HG03159 (cell line): Measurements from ENCODE around the gene EIF2S2.

ENCODE experiments used
- ATAC-seq: cut with Tn5 transposase; IDR thresholded peaks from one replicate; pipeline ENCODE4 v1.9.1; 2021; ENCODE audit warnings: mild to moderate bottlenecking, moderate library complexity; ENCODE audit not compliant: unreplicated experiment

EIF2S2 gene

DNA sequence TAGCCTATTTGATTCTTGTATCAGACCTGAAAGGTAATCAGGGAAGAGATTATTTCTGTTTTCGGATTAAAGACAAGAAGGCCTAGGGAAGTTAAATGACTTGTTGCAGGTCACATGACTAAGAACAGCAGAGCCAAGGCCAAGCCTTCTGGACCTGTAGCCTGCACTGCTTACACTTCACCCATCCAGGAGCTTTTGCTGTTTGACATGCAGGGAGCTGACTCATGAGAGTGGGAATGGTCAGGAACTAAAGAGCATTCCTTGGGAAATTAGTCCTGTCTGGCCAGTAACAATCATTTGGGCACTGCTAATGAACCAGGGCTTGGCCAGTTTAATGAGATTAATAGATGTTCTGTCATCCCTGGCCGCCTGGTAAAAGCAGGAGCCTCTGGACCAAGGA is 46.8 kb downstream of the EIF2S2 start:
- ATAC-seq, result no peak

GRCh38 chr20:34064286-34064685 is 47.8 kb downstream of the EIF2S2 start:
- ATAC-seq, result no peak

DNA sequence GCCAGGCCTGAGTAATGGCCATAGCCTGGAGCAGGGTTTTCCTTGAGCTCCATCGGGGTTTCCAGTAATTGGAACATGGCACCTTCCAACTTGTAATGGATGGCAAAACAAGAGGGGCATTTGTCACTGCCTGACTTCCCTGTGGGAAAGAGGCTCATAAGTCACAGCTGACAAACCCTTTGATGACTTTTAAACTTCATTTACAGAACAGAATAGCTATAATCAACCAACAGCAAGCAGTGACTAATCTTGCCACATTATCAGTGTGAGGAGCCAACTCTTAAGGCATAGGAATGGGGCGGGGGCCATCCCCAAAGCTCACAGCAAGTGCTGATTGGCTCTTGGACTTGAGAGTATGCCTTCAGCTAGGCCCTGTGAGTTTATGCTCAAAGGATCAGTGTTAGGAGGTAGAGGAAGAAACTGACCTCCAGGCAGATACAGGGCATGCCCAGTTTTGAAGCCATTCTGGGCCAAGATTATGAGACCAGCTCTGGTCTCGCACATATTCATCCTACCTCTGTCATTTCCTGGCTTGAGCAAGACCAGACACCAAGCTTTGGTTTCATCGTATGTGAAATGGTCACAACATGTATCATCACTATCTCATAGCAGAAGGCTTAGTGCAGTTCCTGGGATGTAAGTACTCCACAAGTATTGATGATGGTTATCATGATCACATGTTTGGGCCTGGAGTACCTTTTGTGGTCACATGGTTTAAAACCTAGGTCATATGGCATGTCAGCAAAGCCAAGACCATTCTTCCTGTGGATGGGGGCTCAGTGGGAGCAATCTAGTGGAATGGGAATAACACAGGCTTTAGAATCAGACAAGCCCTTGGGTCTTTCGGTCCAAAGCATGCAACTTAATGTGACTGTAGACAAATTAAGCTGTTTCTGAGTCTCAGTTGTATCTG is 49.2 kb downstream of the EIF2S2 start:
- no peak for ATAC-seq

DNA sequence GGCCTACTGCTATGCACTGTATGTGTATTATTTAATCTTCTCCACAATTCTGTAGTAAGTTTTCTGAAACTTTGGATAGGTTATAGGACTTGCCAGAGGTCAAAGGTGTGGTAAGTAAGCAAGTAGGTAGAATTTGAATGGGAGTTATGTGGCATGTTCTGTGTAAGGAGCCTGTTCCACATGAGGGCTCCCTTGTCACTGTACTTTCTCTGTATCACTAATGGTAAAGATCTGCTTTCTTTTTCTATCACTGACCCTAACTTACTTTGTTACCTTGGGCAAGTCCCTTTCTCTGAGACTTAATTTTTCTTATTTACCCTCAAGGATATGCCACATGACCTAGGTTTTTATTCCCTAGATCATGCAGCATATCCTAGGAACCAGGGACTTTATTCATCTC is 50.3 kb downstream of the EIF2S2 start:
- ATAC-seq, result no peak

DNA sequence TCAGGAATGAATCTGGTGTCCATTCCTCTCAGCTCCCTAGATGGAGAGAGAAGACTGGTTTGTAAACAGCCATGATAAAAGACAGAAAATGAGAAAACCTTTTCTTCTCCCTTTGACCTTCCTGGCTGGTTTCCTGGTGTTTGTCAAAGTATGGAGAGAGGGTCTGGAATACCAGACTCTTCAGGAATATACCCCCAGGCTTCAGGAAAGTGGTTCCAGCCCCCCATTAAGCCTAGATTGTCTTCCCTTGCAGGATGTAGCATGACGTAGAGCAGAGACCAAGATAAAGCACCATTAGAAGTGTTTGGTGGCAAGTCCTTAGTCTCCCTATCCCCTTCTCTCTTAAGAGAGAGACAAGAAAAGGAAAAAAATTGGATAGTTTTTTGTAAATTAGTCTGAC is 51.1 kb downstream of the EIF2S2 start:
- ATAC-seq, result no peak

GRCh38 chr20:34058831-34059230 is 53.2 kb downstream of the EIF2S2 start:
- ATAC-seq, result no peak

DNA sequence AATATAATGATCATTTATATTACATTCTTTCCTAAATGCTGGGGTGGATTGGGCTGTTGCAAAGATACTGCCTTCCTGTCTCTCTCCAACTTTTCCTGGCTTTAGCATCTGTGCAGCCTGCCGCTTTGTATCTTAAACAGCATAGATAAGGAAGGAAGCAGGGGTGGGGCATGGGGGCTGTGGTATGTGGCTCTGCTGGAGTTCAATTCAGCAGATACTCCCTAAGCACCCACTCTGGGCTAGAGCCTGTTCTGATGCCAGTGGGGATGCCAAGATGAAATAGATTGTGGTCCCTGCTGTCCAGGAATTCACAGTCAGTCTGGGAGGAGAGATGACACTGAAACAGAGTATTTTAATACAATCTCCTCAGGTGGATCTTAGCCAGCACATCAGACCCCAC is 56.8 kb downstream of the EIF2S2 start:
- no peak for ATAC-seq

DNA sequence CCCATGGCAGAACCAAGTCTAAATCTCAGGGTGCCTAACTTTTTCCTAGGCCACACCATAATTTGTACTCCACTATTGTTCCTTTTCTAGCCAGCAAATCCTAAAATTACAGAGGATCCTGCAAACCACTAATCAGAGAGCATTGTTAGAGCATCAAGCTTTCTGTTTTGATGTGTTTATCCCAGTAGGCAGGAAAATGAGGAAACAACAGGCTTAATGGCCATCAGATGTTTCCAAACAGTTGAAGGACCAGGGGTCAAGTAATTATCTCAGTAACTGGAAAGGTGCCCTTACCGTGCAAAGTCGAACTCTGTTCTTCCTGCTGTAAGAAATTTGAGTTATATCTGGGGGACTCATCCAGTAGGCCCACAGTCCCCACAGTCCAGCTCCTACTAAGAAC is 59.6 kb downstream of the EIF2S2 start:
- no peak for ATAC-seq

DNA sequence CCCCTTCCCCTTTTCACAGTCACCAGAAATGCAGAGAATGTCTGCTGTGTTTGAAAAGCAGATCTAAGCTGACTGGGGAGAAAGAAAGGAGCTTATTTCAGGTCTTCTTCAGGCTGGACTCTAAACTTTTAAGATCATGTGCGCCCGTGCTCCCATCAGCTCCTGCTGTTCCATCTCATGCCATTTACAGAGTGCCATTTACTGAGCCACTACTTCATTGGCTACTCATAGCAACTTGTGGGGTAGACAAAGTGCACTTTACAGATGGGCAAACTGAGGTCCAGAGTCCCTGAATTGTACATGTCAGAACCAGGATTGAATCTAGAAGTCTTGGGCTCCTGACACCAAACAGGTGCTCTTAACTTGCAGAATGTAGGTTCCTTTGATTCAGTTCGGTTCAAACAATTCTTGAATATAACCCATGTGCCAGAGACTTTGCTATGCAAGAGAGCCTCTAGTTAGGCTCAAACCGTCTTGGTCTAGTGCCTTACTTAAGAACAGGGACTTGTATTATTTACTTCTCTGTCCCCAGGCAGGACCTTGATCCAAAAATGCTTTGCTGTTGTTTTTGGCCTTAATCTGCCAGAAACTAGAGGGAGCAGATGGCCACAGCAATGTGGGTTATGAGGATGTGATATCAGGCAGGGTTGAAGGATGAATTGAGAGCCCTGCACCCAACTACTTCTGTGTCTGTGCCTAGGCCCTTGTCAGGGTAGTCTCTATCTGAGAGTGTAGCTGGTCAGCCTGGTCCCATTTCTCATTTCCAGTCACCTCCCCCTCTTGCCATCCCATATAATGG is 61.9 kb downstream of the EIF2S2 start:
- ATAC-seq, result no peak

DNA sequence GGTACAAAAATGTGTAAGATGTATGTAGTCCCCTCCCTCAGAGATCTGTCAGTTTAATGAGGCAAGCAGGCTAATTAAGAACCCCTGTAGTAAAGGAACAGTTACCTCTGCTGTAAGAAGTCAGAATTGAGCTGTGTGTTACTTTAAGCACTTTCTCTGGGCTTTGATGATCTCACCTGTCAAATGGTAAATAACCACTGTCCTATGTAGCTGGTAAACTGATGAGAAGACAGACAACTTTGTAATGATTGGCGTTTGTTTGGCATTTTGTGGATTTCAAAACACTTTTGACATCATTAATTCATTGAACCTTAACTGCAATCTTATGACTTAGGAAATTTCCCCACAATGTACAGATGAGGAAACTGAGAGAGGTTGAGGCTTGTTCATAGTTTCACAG is 62.7 kb downstream of the EIF2S2 start:
- ATAC-seq, result no peak

DNA sequence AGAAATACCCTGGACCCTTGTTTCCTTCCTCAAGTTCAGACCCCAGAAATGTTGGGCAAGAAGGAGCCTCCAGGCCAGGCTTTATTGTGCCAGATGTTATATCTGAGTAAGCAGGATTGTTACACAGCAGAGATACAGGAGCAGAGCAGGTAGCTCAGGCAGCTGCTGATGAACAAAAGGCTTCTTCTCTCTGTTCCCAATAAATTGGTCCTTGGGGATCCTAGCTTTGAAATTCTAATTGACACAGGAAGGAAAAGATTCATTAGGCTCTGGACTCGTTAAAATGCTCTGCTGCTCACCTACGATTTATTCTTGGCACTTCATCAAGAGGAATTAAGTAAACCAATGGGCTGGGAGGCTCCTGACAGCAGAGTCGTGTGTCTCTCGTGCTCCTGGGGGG is 64.1 kb downstream of the EIF2S2 start:
- no peak for ATAC-seq

DNA sequence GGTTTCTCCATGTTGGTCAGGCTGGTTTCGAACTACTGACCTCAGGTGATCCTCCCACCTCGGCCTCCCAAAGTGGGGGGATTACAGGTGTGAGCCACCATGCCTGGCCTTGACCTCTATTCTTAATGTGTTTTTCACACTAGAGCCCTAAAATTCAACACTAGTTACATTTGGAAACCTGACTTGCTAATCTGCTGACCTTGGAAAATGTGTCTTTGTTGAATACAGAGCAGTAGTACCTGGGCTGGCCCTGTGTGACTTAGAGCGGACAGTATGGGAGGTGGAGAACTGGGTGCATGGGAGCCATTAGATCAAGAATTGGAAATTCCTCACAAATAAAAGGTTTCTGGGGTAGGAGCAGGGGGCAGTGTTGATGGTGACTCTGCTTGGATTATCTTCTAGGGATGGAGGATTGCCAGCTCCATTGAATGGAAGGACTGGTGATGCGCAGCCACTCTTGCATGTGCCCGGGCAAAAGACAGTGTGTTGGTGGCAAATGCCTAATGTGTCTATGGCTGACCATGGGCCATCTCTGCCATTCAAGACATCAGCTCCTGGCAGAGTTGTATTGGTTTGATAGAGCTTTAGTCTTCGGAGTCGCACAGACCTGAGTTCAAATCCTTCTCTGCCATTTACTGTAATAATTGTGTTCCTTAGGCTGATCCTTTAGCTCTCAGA is 64.9 kb downstream of the EIF2S2 start:
- no peak for ATAC-seq

- ATAC-seq, result no peak
These were observed 65.9 kb downstream of the EIF2S2 start for GRCh38 chr20:34045930-34046725.

- no peak for ATAC-seq
These were observed 66.7 kb downstream of the EIF2S2 start for GRCh38 chr20:34045294-34045693.

DNA sequence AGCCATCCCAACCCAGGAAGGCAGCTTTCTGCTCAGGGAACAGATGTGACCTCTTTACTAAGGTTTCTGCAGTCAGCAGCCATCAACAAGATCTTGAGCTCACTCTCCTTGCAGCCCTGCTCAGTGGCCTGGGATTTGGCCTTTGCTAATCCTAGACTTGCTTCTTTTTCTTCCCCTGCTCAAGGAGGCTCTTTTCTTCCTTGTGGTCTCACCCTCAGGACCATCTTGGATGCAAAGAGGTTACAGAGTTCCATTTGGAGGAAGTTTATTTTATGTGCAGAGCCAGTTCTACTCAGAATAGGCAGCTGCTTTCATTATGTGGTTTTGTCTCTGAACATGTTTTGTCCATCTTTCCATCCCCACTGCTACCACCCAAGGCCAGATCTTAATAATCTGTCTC is 69.0 kb downstream of the EIF2S2 start:
- no peak for ATAC-seq

DNA sequence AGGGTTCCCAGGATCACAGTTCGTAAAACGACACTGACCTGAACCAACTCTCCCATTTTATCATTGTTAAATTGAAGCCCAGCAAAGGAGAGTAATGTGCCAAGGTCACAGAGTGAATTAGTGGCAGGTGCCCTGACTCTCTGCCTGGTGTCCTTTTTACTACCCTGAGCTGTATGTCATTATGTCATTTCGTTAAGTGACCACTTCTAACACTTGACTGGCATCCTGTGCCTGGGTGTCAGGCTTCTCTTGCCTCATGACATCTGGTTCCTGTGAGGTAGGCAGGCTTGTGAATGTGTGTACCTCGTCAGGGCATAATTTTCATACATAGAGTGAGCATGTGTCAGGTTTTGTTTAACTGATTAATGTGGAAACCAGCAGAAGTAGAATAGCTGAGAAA is 69.8 kb downstream of the EIF2S2 start:
- ATAC-seq, result no peak

DNA sequence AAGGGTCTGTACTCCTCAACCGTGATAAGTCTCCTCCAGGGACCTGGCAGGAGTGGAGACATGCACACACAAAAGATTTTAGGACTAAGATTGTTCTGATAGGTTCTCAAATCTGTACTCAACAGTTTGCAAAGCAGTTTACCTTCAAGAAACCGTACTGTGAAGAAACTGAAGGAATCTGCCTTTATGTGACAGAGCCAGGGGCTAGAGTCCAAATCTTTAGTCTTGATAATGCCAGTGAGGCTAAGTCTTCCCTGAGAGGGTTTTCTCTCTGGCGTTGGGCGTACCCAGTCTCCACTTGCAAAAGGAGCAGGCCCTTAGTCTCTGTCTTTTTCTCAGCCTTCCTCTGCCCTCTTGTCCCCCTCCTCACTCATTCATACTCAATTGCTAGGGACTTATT is 70.8 kb downstream of the EIF2S2 start:
- no peak for ATAC-seq

GRCh38 chr20:34040300-34040995 is 71.6 kb downstream of the EIF2S2 start:
- ATAC-seq, result no peak
